Esophagus (tissue), 2 donors: ENCODE results near the gene OR6C74. TPM values are rescaled to one million over a fixed set of nuclear protein-coding genes. Genes with fewer than 3 reads are reported as not detected.

Experiments
- H3K27ac ChIP-seq, 2 donors: one replicate each; pipeline ENCODE4 v1.5.1; 2013; ENCODE audit warnings: low read depth in 2 of 2, mild to moderate bottlenecking in 2 of 2, inconsistent platforms in 1 of 2, low read length in 1 of 2, moderate library complexity in 1 of 2
- H3K27me3 ChIP-seq, 2 donors: one replicate each; pipeline ENCODE4 v1.6.1; 2013; ENCODE audit warnings: low read length in 2 of 2, control low read depth in 1 of 2, mild to moderate bottlenecking in 1 of 2; ENCODE audit not compliant: insufficient read depth in 2 of 2, control insufficient read depth in 1 of 2
- H3K36me3 ChIP-seq, 2 donors: one replicate each; pipeline ENCODE4 v1.6.1; 2013; ENCODE audit warnings: low read length in 1 of 2; ENCODE audit not compliant: control insufficient read depth in 2 of 2, insufficient read depth in 2 of 2
- H3K4me1 ChIP-seq, 2 donors: one replicate each; pipeline ENCODE4 v1.6.1; 2013; ENCODE audit warnings: low read length in 1 of 2; ENCODE audit not compliant: control insufficient read depth in 2 of 2, insufficient read depth in 2 of 2
- H3K4me3 ChIP-seq, 2 donors: one replicate each; pipeline ENCODE4 v1.5.1; 2013; ENCODE audit warnings: low read length in 2 of 2, mild to moderate bottlenecking in 2 of 2, low read depth in 1 of 2, moderate library complexity in 1 of 2
- H3K9me3 ChIP-seq, 2 donors: one replicate each; pipeline ENCODE4 v1.6.1; 2013; ENCODE audit warnings: mild to moderate bottlenecking in 2 of 2, low read depth in 1 of 2, low read length in 1 of 2, moderate library complexity in 1 of 2; ENCODE audit not compliant: control insufficient read depth in 2 of 2, insufficient read depth in 1 of 2
- WGBS, 2 donors: extraction: QIAGEN DNeasy Blood & Tissue Kit; methylation state at CpG; one replicate each; pipeline ENCODE4 v1.1.7; 2013; 5-methylcytosine and 5-hydroxymethylcytosine counted together
- polyA plus RNA-seq, 2 donors: library from polyadenylated mRNA; stranded (reverse); fragments of 200-250 nt; gene quantifications; one replicate each; pipeline ENCODE4 v1.2.3, GENCODE V29; 2013
- donor health status: healthy with polysubstance abuse.
- donor health status: Bipolar disorder and iron deficiency.

OR6C74 gene
- not detected for polyA plus RNA-seq

DNA sequence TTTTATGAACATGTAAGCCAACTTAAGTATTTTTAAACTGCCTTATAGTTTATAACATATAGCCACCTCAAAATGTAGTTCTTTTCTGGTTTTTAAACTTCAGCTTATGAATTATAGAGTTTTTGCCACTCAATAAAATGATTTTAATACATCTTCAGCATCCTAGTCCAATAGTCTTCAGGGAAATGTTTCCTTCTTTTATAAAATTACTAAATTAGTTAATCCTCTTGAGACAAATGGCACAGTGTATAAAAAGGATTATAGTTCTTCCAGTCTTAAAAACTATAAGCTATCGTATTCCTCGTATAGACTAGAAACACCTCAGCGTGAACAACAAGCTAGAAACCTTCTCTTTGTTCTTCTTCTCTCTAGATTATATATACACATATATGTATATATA is at the start of gene OR6C74:
TSS of gene OR6C74 (plus strand) at position 301 of the 400 bp plus-strand sequence. CDS start 2,679 bp downstream, outside the sequence.
- H3K36me3 ChIP-seq = no peaks in the 10 kb centered on the region
- H3K27me3 ChIP-seq = no peaks in the 10 kb centered on the region
- no peak within 1 kb of the TSS for H3K27ac ChIP-seq
- no peaks in the 10 kb centered on the region for H3K9me3 ChIP-seq
- no peaks in the 10 kb centered on the region for H3K4me1 ChIP-seq
- 79 to 80% methylated on average over 3 of the region's 3 CpGs for WGBS, 2 donors
- H3K4me3 ChIP-seq = no peak within 1 kb of the TSS

DNA sequence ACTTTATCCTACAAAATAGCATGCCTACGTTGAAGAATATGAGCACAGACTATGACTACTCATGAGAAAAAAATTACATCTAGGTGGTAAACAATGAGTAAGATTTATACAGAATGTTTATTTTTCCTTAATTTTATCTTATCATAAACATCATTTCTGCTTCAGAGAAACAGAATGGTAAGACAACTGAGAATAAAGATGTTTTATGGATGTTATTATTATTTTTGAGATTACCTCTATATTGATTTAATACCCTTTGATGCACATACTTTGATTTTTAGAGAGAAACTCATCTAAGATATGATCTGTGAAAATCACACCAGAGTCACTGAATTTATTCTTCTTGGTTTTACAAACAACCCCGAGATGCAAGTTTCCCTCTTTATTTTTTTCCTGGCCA is 23.7 kb upstream of the OR6C74 start, which contains the start of gene OR10A7:
TSS of gene OR10A7 (plus strand) at position 301 of the 400 bp plus-strand sequence. CDS start at position 301, 0 bp downstream.
- no peaks in the 10 kb centered on the region for H3K9me3 ChIP-seq
- H3K4me1 ChIP-seq = no peaks in the 10 kb centered on the region
- no peaks in the 10 kb centered on the region for H3K27me3 ChIP-seq
- H3K36me3 ChIP-seq = no peaks in the 10 kb centered on the region
- no peak within 1 kb of the TSS for H3K27ac ChIP-seq
- H3K4me3 ChIP-seq = no peak within 1 kb of the TSS
- WGBS, 2 donors = 81 to 82% methylated on average over 2 of the region's 2 CpGs

DNA sequence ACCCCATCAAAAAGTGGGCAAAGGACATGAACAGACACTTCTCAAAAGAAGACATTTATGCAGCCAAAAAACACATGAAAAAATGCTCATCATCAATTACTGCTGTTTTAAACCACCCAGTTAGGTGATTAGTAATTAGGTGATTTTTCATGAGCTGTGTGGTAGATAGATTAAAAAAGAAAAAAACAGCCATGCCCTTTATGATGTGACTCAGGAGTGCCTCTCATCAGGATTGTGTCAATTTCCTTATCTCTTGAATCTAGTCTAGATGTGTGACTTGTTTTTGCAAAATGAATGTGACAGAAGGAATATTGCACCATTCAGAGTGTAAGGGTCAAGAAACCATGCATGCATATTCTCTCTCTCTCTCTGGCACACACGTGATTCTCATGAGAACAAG is 17.9 kb upstream of the OR6C74 start:
- no peak overlapping the region for H3K27ac ChIP-seq
- no peaks in the 10 kb centered on the region for H3K27me3 ChIP-seq
- no peak overlapping the region for H3K4me3 ChIP-seq
- no peaks in the 10 kb centered on the region for H3K9me3 ChIP-seq
- H3K36me3 ChIP-seq = no peaks in the 10 kb centered on the region
- H3K4me1 ChIP-seq = no peaks in the 10 kb centered on the region
- WGBS, 2 donors = 45 to 55% methylated on average over 1 of the region's 1 CpG

DNA sequence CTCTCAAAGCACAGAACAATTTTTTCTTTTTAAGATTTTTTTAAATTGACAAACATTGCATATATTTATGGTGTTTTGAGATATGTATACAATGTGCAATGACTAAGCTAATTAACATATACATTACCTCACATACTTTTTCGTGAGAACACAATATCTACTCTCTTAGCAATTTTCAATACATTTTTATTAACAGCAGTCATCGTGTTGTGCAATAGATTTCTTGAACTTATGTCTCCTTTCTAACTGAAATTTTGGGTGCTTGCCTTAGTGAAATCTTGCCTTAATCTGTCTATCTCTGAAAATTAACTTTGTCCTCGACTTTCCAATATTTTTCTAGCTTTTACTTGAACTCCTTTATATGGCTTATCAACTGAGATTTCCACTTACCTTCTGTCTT is 16.8 kb upstream of the OR6C74 start:
- WGBS, 2 donors = 37 to 45% methylated on average over 3 of the region's 3 CpGs
- Histone ChIP-seq H3K4me3 (no peak overlapping the region), H3K4me1 (no peaks in the 10 kb centered on the region), H3K27ac (no peak overlapping the region), H3K9me3 (no peaks in the 10 kb centered on the region), H3K27me3 (no peaks in the 10 kb centered on the region), H3K36me3 (no peaks in the 10 kb centered on the region)

DNA sequence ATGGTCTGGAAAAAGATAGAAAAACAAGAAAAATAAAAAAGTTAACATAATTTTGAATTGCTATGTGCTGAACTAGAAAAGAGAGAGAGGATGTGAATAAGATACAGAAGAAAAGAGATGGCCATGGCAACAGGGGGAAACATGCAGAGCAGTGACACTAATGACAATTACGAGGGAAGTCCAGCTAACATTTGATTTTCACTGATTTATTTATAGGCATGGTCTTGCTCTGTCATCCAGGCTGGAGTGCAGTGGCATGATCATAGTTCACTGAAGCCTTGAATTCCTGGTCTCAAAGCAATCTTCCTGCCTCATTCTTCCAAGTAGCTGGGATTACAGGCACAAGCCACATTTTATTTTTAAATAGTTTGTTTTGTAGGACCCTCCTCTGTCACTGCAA is 1.8 kb downstream of the OR6C74 start:
- WGBS, 2 donors = 57 to 69% methylated on average over 1 of the region's 1 CpG
- Histone ChIP-seq H3K4me3 (no peak overlapping the region), H3K36me3 (no peaks in the 10 kb centered on the region), H3K9me3 (no peaks in the 10 kb centered on the region), H3K27me3 (no peaks in the 10 kb centered on the region), H3K4me1 (no peaks in the 10 kb centered on the region), H3K27ac (no peak overlapping the region)

DNA sequence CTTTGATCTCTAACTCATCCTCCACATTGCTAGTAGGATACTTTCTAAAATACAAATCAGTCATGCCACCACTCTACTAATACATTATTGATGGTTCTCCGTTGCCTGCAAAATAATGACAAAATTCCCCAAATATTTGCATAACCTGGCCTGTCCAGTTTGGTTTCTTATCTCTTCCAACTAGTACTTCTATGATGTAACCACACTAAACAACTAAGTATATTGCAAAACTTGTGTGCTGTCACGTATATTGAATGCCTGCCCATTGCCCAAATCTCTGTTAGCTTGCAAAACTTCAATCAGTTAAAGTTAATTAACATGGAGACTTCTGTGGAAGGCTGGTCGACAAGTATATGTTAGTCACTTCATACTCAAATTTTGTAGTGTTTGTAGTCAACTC is 6.5 kb downstream of the OR6C74 start:
- H3K27me3 ChIP-seq = no peaks in the 10 kb centered on the region
- no peaks in the 10 kb centered on the region for H3K4me1 ChIP-seq
- H3K36me3 ChIP-seq = no peaks in the 10 kb centered on the region
- H3K4me3 ChIP-seq = no peak overlapping the region
- no peaks in the 10 kb centered on the region for H3K9me3 ChIP-seq
- no peak overlapping the region for H3K27ac ChIP-seq
- 41 to 45% methylated on average over 3 of the region's 3 CpGs for WGBS, 2 donors

DNA sequence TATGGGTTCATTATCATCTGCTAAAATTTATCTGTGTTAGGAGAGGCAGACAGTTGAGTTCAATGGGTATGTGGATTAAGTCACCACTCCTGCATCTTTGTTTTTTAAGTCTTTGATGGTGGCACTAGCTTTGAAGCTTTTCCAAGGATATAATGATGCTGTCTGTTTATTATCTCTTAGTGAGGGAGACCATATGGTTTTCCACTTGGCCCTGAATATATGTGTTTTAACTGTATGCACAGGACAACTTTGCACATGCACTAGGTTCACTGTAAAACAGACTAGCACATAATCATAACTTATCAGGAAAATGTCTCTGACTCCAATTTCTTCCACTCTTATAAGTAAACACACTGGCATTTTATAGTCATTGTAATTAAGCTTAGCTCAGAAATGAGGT is 8.9 kb downstream of the OR6C74 start:
- Histone ChIP-seq H3K27me3 (no peaks in the 10 kb centered on the region), H3K4me1 (no peaks in the 10 kb centered on the region), H3K4me3 (no peak overlapping the region), H3K36me3 (no peaks in the 10 kb centered on the region), H3K9me3 (no peaks in the 10 kb centered on the region), H3K27ac (no peak overlapping the region)

DNA sequence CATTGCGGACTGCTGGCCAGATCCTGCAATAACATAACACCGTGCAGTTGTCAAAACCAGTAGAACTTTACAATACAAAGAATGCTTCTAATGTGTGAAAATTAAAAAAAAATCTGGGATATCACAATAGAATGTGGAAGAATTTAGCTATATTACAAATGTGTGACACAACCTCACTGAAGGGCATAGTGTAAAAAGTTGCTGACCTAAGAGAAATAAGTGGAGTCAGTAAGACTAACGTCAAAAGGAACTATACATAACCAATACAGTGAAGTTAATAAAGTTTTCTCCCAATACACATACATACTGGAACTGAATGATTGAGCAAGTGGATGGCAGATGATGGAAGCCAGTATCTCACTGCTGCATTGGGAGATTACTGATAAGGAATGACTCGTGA is 12.4 kb downstream of the OR6C74 start:
- WGBS, 2 donors = 89 to 92% methylated on average over 4 of the region's 4 CpGs
- Histone ChIP-seq H3K4me3 (no peak overlapping the region), H3K27me3 (no peaks in the 10 kb centered on the region), H3K4me1 (no peaks in the 10 kb centered on the region), H3K27ac (no peak overlapping the region), H3K36me3 (no peaks in the 10 kb centered on the region), H3K9me3 (no peaks in the 10 kb centered on the region)

DNA sequence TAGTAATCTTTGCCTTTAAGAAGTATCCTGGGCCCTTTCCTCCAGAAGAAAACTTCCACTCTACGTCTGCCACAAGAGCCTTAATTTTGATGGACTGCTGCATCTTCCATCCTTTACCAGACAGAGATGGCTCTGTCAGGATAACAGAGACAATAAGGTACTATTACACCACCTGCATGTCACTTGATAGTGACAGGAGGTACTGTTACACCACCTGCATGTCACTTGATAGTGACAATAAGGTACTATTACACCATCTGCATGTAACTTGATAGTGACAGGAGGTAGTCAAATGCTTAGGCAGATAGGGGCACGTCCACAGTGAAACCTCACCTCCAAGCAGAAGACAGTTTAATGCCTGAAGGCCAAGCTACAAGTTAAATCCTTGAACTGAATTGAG is 13.9 kb downstream of the OR6C74 start:
- WGBS, 2 donors = 63 to 71% methylated on average over 2 of the region's 2 CpGs
- H3K27me3 ChIP-seq = no peaks in the 10 kb centered on the region
- no peaks in the 10 kb centered on the region for H3K9me3 ChIP-seq
- H3K36me3 ChIP-seq = no peaks in the 10 kb centered on the region
- H3K4me1 ChIP-seq = no peaks in the 10 kb centered on the region
- no peak overlapping the region for H3K4me3 ChIP-seq
- no peak overlapping the region for H3K27ac ChIP-seq

DNA sequence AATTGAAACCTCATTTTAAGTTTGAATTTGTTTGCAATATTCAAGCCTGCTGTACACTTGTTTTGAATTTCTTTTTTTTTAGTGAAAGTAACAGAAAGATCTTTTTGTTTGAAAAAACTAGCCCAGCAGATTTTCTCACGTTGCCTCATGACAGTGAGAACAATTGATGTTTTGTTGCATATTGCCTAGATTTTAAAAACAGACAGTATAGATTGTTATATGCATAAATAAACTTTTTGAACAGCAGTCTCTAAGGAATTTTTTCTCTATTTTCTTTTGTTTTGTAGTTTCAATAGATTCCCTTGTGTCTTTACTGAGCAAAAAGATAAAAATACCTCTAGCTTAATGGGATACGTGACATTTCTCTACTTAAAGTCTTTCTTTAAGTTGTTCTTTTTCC is 36.6 kb downstream of the OR6C74 start:
- Histone ChIP-seq H3K9me3 (no peaks in the 10 kb centered on the region), H3K27ac (no peak overlapping the region), H3K4me3 (no peak overlapping the region), H3K27me3 (no peaks in the 10 kb centered on the region), H3K4me1 (no peaks in the 10 kb centered on the region), H3K36me3 (no peaks in the 10 kb centered on the region)
- WGBS, 2 donors = 38 to 48% methylated on average over 2 of the region's 2 CpGs
